ENCODE data around the gene AMD1. TPM values are rescaled to one million over a fixed set of nuclear protein-coding genes. Genes with fewer than 3 reads are reported as not detected.

The AMD1 gene
- total RNA-seq, 4 donors from 2014 or later: 77.2 to 194 (median 124) TPM

DNA sequence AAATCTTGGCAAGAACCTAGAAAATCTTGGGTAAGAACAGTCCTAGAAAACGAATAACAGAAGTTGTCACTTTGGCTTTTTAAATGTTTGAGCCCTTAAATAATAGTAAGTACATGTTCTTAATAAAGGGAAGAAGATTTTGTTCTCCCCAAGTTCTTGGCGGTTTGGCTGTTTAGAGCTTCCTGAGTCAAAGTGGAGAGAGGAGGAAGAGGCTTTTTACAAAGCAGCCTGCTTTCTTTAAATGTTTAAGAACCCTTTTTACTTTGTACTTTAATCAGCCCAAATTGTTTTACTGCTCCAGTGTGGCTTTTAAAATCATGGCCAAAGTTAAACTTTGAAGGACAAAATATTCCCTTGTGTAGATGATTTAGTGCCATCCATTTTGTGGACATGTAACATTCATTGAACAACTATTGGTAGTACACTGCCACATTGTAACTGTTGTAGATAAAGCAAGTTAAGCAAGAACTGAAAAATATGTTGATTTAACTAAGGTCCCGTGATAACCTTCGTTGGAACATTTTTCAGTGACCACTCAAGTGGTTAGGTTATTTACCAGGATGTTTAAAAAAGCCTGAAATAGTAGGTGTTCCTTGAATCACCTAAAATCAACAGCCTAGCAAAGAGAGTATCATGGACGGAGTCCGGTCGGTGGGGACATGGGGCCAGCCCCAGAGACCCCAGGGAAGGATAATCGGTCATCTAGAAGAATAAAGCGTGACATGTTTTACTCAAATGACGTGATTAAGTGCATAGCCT lies 2.4 kb downstream of the AMD1 start:
- H3K27me3 ChIP-seq: no peaks in the 10 kb centered on the region
- H3K4me1 ChIP-seq: peaks cover 32 to 36% of the 10 kb centered on the region in 2 donors
- H3K36me3 ChIP-seq: no peaks in the 10 kb centered on the region
- H3K27ac ChIP-seq: peak overlapping the region; percentile 86 to 97 (median 95)
- 30 to 37% methylated on average over 10 of the region's 10 CpGs for WGBS, 2 donors
- no peak for TF ChIP-seq CTCF (IDR thresholded peaks at IDR 0.05)
- peak in 1 of 2 donors; percentile 72 for TF ChIP-seq POLR2A (IDR thresholded peaks at IDR 0.05)
- DNase-seq: peak; percentile 26 to 30
- intact Hi-C loops (cut with DNase I): loop anchor here (5.0 kb wide), 1 partner anchor 195 kb away; no protein-coding TSS in a partner anchor
- peak overlapping the region; percentile 77 to 97 (median 89) for H3K4me3 ChIP-seq (replicated peaks in 1 of 3)
- no peaks in the 10 kb centered on the region for H3K9me3 ChIP-seq

GRCh38 chr6:110877569-110877968 lies 3.0 kb downstream of the AMD1 start:
- peaks cover 38 to 42% of the 10 kb centered on the region in 2 donors for H3K4me1 ChIP-seq
- no peak for TF ChIP-seq CTCF (IDR thresholded peaks at IDR 0.05)
- no peak for TF ChIP-seq POLR2A (IDR thresholded peaks at IDR 0.05)
- H3K9me3 ChIP-seq: no peaks in the 10 kb centered on the region
- no peaks in the 10 kb centered on the region for H3K27me3 ChIP-seq
- H3K36me3 ChIP-seq: no peaks in the 10 kb centered on the region
- H3K4me3 ChIP-seq (replicated peaks in 1 of 3): peak overlapping the region in 1 of 3 donors; percentile 5
- peak overlapping the region; percentile 86 to 97 (median 95) for H3K27ac ChIP-seq
- DNase-seq: no peak
- WGBS, 2 donors: 56 to 59% methylated on average over 2 of the region's 2 CpGs
- intact Hi-C loops (cut with DNase I): loop anchor here (5.0 kb wide), 1 partner anchor 195 kb away; no protein-coding TSS in a partner anchor

- H3K27ac ChIP-seq: no peak overlapping the region
- peaks cover 52 to 53% of the 10 kb centered on the region in 2 donors for H3K4me1 ChIP-seq
- DNase-seq: no peak
- intact Hi-C loops (cut with DNase I): loop anchor here (5.0 kb wide), 1 partner anchor 197 kb away; no protein-coding TSS in a partner anchor
- no peaks in the 10 kb centered on the region for H3K36me3 ChIP-seq
- 45 to 60% methylated on average over 10 of the region's 10 CpGs for WGBS, 2 donors
- no peaks in the 10 kb centered on the region for H3K27me3 ChIP-seq
- H3K9me3 ChIP-seq: no peaks in the 10 kb centered on the region
- no peak for TF ChIP-seq POLR2A (IDR thresholded peaks at IDR 0.05)
- TF ChIP-seq CTCF (IDR thresholded peaks at IDR 0.05): peak in 1 of 6 experiments; percentile 24
- H3K4me3 ChIP-seq (replicated peaks in 1 of 3): no peak overlapping the region
These were observed 4.4 kb downstream of the AMD1 start for GRCh38 chr6:110878751-110879522.

DNA sequence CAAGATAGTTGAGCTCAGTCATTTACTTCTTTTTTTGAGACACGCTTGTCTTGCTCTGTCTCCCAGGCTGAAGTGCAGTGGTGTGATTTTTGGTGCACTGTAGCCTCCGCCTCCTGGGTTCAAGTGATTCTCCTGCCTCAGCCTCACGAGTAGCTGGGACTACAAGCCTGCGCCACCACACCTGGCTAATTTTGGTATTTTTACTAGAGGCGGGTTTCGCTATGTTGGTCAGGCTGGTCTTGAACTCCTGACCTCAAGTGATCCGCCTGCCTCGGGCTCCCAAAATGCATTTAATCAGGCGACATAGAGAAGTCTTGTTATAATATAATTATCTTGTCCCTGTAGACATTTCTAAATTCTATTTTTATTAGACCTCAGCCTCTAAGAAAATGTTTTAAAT lies 6.1 kb downstream of the AMD1 start:
- intact Hi-C loops (cut with DNase I): no loop called here
- Histone ChIP-seq H3K36me3 (no peaks in the 10 kb centered on the region), H3K4me3 (replicated peaks in 1 of 3) (no peak overlapping the region), H3K27ac (no peak overlapping the region), H3K9me3 (no peaks in the 10 kb centered on the region), H3K4me1 (peaks cover 60 to 61% of the 10 kb centered on the region in 2 donors), H3K27me3 (no peaks in the 10 kb centered on the region)
- TF ChIP-seq CTCF (IDR thresholded peaks at IDR 0.05): no peak
- TF ChIP-seq POLR2A (IDR thresholded peaks at IDR 0.05): no peak
- DNase-seq: no peak
- 87 to 91% methylated on average over 9 of the region's 9 CpGs for WGBS, 2 donors

Measured in thyroid gland (tissue), 4 donors.